ENCODE results near the gene RERE. TPM values are rescaled to one million over a fixed set of nuclear protein-coding genes. Genes with fewer than 3 reads are reported as not detected.

The RERE gene
- total RNA-seq, 1 donor from 2014 or later, result 80.3 TPM

DNA sequence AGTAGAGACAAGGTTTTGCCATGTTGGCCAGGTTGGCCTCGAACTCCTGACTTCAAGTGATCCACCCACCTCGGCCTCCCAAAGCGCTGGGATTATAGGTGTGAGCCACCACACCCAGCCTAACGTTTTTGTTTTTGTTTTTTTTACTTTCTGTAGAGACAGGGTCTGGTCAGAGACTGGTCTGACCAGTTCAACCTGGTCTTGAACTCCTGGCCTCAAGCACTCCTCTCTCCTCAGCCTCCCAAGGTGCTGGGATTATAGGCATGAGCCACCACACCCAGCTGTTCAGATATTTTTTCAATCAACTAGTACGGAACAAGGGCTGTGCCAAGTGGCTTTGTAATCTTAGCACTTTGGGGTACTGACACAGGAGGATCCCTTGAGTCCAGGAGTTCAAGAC, 209.5 kb downstream of the RERE start:
- Histone ChIP-seq H3K27me3 (no peaks in the 10 kb centered on the region), H3K27ac (no peak overlapping the region), H3K4me1 (peaks cover 5% of the 10 kb centered on the region), H3K9me3 (no peaks in the 10 kb centered on the region), H3K36me3 (no peaks in the 10 kb centered on the region), H3K4me3 (no peak overlapping the region)
- intact Hi-C loops (cut with DNase I), result no loop called here
- DNase-seq (ENCODE audit: extremely low spot score in 2 of 2), result no peak
- TF ChIP-seq POLR2A (IDR thresholded peaks at IDR 0.05) (no peak), POLR2AphosphoS5 (IDR thresholded peaks at IDR 0.05; ENCODE audit: insufficient read depth in 1 of 2, low read depth in 1 of 2) (no peak)
- TF ChIP-seq, protein P1, sequence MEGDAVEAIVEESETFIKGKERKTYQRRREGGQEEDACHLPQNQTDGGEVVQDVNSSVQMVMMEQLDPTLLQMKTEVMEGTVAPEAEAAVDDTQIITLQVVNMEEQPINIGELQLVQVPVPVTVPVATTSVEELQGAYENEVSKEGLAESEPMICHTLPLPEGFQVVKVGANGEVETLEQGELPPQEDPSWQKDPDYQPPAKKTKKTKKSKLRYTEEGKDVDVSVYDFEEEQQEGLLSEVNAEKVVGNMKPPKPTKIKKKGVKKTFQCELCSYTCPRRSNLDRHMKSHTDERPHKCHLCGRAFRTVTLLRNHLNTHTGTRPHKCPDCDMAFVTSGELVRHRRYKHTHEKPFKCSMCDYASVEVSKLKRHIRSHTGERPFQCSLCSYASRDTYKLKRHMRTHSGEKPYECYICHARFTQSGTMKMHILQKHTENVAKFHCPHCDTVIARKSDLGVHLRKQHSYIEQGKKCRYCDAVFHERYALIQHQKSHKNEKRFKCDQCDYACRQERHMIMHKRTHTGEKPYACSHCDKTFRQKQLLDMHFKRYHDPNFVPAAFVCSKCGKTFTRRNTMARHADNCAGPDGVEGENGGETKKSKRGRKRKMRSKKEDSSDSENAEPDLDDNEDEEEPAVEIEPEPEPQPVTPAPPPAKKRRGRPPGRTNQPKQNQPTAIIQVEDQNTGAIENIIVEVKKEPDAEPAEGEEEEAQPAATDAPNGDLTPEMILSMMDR (IDR thresholded peaks at IDR 0.05), result no peak

DNA sequence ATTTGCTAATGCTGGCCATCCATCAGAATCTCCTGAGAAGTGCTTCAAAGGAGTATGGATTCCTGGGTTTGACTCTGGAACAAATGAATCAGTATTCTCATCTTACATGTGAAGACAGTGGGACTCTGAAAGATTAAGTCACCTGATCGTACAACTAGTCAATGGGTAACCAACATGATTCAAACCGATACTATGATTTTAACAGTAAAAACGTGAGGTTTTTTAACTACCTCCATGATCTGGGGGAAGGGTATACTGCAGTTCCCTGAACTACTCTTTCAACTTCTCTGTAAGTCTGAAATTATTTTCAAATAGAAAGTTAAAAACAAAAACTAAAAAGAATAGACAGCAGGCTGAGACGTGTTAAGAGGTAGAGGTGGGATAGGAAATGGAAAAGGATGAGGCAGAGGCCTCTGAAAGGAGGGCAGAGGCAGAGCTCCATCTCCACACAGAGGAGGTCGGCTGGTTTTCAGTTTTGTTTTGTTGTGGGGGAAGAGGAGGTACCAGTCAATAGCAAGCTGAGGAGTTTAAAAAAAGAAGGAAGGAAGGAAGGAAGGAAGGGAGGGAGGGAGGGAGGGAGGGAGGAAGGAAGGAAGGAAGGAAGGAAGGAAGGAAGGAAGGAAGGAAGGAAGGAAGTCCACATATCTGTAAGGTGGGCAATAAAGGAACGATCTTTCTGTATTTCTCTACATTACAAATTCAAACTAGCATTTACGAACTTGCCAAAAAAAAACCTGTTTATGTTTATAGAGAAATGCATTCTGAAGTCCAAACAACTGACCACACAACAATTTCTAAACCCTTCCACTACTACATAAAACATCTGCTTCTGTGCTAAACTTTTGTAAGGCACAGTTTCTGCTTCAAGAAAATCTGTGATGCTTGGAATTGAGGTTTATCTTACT, 213.1 kb downstream of the RERE start:
- no peak overlapping the region for H3K27ac ChIP-seq
- no peaks in the 10 kb centered on the region for H3K36me3 ChIP-seq
- H3K27me3 ChIP-seq, result no peaks in the 10 kb centered on the region
- H3K9me3 ChIP-seq, result no peaks in the 10 kb centered on the region
- peaks cover 5% of the 10 kb centered on the region for H3K4me1 ChIP-seq
- TF ChIP-seq POLR2A (IDR thresholded peaks at IDR 0.05), result no peak
- TF ChIP-seq, protein P1 (IDR thresholded peaks at IDR 0.05), result no peak
- no peak for TF ChIP-seq POLR2AphosphoS5 (IDR thresholded peaks at IDR 0.05; ENCODE audit: insufficient read depth in 1 of 2, low read depth in 1 of 2)
- no peak overlapping the region for H3K4me3 ChIP-seq
- DNase-seq (ENCODE audit: extremely low spot score in 2 of 2), result no peak
- intact Hi-C loops (cut with DNase I), result no loop called here

DNA sequence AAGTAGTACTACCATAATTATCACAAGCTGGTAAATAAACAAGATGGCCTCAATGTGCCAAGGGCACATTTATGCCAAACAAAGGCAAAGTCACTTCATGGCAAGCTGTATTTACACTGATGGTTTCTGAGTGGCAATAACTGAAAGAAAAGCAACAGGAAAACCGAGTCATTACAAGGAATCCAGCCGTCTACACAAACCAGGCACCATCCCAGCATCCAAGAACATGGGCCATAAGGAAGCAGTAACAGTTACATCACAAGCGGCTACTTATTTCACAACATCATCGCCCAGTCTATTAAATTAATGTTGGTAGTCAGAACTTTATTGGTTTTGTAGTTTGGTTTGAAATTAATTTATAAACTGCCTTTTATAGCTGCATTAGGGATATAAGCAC, 214.2 kb downstream of the RERE start:
- Histone ChIP-seq H3K4me3 (no peak overlapping the region), H3K27me3 (no peaks in the 10 kb centered on the region), H3K9me3 (no peaks in the 10 kb centered on the region), H3K27ac (peak overlapping the region; percentile 2), H3K36me3 (no peaks in the 10 kb centered on the region), H3K4me1 (peaks cover 13% of the 10 kb centered on the region)
- TF ChIP-seq, protein P1 (IDR thresholded peaks at IDR 0.05), result no peak
- TF ChIP-seq POLR2A (IDR thresholded peaks at IDR 0.05) (no peak), POLR2AphosphoS5 (IDR thresholded peaks at IDR 0.05; ENCODE audit: insufficient read depth in 1 of 2, low read depth in 1 of 2) (no peak)
- no peak for DNase-seq (ENCODE audit: extremely low spot score in 2 of 2)
- intact Hi-C loops (cut with DNase I), result no loop called here

DNA sequence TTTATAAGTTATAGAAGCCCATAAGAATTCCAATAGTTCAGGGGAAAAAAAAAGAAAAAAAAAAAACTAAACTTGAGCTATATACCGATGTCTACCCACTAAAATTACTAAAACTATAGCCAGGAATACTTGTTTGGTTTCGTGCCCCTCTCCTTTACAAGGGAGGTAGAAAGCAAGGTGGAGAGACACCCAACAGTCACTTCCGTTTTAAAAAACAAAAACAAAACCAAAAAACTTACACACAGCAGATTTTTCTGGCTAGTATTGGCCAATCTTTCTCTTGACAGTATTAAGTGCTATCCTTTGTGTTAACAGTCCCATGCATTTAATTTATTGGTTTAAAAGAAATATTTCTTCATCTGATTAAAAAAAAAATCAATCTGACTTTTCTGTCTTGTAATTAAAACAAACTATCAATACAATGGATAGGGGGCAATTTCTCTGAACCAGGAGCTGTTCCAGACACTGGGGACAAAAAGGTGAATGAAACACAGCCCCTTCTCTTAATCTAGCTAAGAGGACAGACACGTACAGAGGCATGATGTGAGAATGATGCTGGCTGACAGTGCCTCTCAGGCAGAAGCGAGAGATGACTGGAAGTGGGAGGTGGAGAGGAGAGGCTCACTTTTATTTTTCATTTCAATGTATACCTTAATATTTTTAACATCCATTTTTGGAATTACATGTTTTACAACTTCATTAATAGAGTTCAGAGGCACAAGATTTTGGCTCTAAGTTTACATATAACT, 214.8 kb downstream of the RERE start:
- TF ChIP-seq POLR2A (IDR thresholded peaks at IDR 0.05) (no peak), POLR2AphosphoS5 (IDR thresholded peaks at IDR 0.05; ENCODE audit: insufficient read depth in 1 of 2, low read depth in 1 of 2) (no peak)
- TF ChIP-seq, protein P1 (IDR thresholded peaks at IDR 0.05), result no peak
- Histone ChIP-seq H3K4me1 (peaks cover 19% of the 10 kb centered on the region), H3K27ac (peak overlapping the region; percentile 2), H3K36me3 (no peaks in the 10 kb centered on the region), H3K9me3 (no peaks in the 10 kb centered on the region), H3K4me3 (no peak overlapping the region), H3K27me3 (no peaks in the 10 kb centered on the region)
- intact Hi-C loops (cut with DNase I), result no loop called here
- DNase-seq (ENCODE audit: extremely low spot score in 2 of 2), result no peak
